NCI-H2196 (cell line): ENCODE measurements around the gene IRS1.

Source experiments
- DNase-seq: peaks from one replicate; lab custom pipeline; 2025; ENCODE audit not compliant: unreplicated experiment; lab: John Stamatoyannopoulos, UW

Gene IRS1

GRCh38 chr2:226758921-226759640 lies 40.5 kb downstream of the IRS1 start:
- DNase-seq = no peak

- DNase-seq = no peak
Observed at GRCh38 chr2:226756131-226756530, 43.5 kb downstream of the IRS1 start.

GRCh38 chr2:226755631-226756030 lies 44.0 kb downstream of the IRS1 start:
- no peak for DNase-seq

GRCh38 chr2:226754821-226755604 lies 44.6 kb downstream of the IRS1 start:
- no peak for DNase-seq

- no peak for DNase-seq
Observed at GRCh38 chr2:226752887-226753286, 46.7 kb downstream of the IRS1 start.

GRCh38 chr2:226747288-226747687 lies 52.3 kb downstream of the IRS1 start:
- DNase-seq = no peak

- no peak for DNase-seq
Observed at GRCh38 chr2:226746196-226746800, 53.3 kb downstream of the IRS1 start.

- no peak for DNase-seq
Observed at GRCh38 chr2:226743915-226744314, 55.7 kb downstream of the IRS1 start.

GRCh38 chr2:226742347-226742746 lies 57.3 kb downstream of the IRS1 start:
- DNase-seq = no peak

GRCh38 chr2:226740039-226740648 lies 59.5 kb downstream of the IRS1 start:
- no peak for DNase-seq

GRCh38 chr2:226739545-226740030 lies 60.0 kb downstream of the IRS1 start:
- DNase-seq = no peak

GRCh38 chr2:226738821-226739544 lies 60.6 kb downstream of the IRS1 start:
- DNase-seq = no peak

- no peak for DNase-seq
Observed at GRCh38 chr2:226738191-226738820, 61.3 kb downstream of the IRS1 start.

- DNase-seq = no peak
Observed at GRCh38 chr2:226736382-226736781, 63.2 kb downstream of the IRS1 start.

GRCh38 chr2:226733927-226734564 lies 65.6 kb downstream of the IRS1 start:
- DNase-seq = no peak

- DNase-seq = no peak
Observed at GRCh38 chr2:226733189-226733858, 66.3 kb downstream of the IRS1 start.

GRCh38 chr2:226732478-226733188 lies 67.0 kb downstream of the IRS1 start:
- no peak for DNase-seq

- DNase-seq = no peak
Observed at GRCh38 chr2:226730481-226730880, 69.1 kb downstream of the IRS1 start.

- DNase-seq = no peak
Observed at GRCh38 chr2:226728996-226729395, 70.6 kb downstream of the IRS1 start.
